ENCODE results near the gene MAPK8IP2. TPM values are rescaled to one million over a fixed set of nuclear protein-coding genes. Genes with fewer than 3 reads are reported as not detected.

Gene MAPK8IP2
- total RNA-seq, 1 donor from 2014 or later, result not detected

GRCh38 chr22:50621356-50621880, 20.8 kb downstream of the MAPK8IP2 start:
- Histone ChIP-seq H3K4me3 (peak overlapping the region; percentile 33), H3F3A (ENCODE audit: low read depth) (peaks cover 19% of the 10 kb centered on the region), H3K4me2 (peak overlapping the region; percentile 64), H3K9me3 (ENCODE audit: low read depth) (no peaks in the 10 kb centered on the region), H4K20me1 (ENCODE audit: low read depth) (no peaks in the 10 kb centered on the region), H3K27ac (no peak overlapping the region), H3K27me3 (peaks cover 22% of the 10 kb centered on the region), H3K36me3 (no peaks in the 10 kb centered on the region), H3K79me2 (ENCODE audit: low read depth) (no peaks in the 10 kb centered on the region), H3K9ac (no peak overlapping the region), H2AFZ (replicated peaks) (no peak overlapping the region), H3K4me1 (peaks cover 20% of the 10 kb centered on the region)
- DNase-seq (ENCODE audit: low spot score), result no peak
- Mint-ChIP-seq H3K4me3 (peak overlapping the region; percentile 77), H3K4me1 (peaks cover 28% of the 10 kb centered on the region), H3K27ac (no peak overlapping the region), H3K9me3 (peaks cover 1% of the 10 kb centered on the region), H3K36me3 (no peaks in the 10 kb centered on the region), H3K27me3 (ENCODE audit: insufficient read depth, low read depth) (peaks cover 5% of the 10 kb centered on the region)
- TF ChIP-seq, protein P1, sequence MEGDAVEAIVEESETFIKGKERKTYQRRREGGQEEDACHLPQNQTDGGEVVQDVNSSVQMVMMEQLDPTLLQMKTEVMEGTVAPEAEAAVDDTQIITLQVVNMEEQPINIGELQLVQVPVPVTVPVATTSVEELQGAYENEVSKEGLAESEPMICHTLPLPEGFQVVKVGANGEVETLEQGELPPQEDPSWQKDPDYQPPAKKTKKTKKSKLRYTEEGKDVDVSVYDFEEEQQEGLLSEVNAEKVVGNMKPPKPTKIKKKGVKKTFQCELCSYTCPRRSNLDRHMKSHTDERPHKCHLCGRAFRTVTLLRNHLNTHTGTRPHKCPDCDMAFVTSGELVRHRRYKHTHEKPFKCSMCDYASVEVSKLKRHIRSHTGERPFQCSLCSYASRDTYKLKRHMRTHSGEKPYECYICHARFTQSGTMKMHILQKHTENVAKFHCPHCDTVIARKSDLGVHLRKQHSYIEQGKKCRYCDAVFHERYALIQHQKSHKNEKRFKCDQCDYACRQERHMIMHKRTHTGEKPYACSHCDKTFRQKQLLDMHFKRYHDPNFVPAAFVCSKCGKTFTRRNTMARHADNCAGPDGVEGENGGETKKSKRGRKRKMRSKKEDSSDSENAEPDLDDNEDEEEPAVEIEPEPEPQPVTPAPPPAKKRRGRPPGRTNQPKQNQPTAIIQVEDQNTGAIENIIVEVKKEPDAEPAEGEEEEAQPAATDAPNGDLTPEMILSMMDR (IDR thresholded peaks at IDR 0.05), result no peak
- TF ChIP-seq EZH2 (IDR thresholded peaks at IDR 0.05), result no peak
- TF ChIP-seq EZH2phosphoT487 (IDR thresholded peaks at IDR 0.05), result no peak

DNA sequence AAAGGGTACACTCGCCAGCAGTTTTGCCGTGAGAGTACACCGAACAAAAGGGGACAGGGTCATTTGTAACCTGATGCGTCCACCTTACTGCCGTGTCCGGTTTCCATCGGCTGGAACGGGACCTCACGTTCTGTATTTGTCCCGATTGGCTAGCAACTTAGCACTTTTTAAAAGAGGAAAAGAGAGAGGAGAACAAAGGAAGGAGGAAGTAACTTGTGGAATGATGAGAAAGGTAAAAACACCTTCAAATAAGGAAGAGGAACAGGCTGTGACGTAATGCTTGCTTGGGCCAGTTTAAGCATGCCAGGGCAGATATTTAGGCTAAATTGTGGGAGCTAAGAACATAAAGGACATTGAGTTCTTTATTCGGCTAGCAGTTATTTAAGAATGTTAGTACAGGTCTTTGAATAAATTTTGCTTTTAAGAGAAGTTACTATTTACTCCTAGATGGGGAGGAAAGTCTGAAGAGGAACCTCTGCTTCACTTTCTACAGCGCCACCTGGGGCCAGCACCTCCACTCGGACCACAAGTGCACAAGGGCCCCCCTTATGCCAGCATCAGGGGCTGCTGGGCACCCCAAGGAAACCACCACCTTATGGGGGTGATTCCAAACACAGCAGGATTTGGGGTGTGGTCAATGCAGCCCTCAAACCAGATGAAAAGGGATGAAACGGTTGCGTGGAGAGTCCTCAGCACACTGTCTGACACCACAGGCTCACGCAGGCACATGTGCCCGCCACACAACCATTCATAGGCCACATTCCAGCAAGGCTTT, 21.5 kb downstream of the MAPK8IP2 start:
- Histone ChIP-seq H3K9ac (no peak overlapping the region), H3K27ac (no peak overlapping the region), H3K9me3 (ENCODE audit: low read depth) (no peaks in the 10 kb centered on the region), H4K20me1 (ENCODE audit: low read depth) (peaks cover 1% of the 10 kb centered on the region), H3K79me2 (ENCODE audit: low read depth) (no peaks in the 10 kb centered on the region), H3K27me3 (peaks cover 22% of the 10 kb centered on the region), H3K4me2 (peak overlapping the region; percentile 64), H3F3A (ENCODE audit: low read depth) (peaks cover 20% of the 10 kb centered on the region), H3K4me3 (peak overlapping the region; percentile 33), H2AFZ (replicated peaks) (no peak overlapping the region), H3K36me3 (no peaks in the 10 kb centered on the region), H3K4me1 (peaks cover 20% of the 10 kb centered on the region)
- H3K9me3 Mint-ChIP-seq, result peaks cover 1% of the 10 kb centered on the region
- TF ChIP-seq, protein P1 (IDR thresholded peaks at IDR 0.05), result peak; percentile 45
- TF ChIP-seq EZH2phosphoT487 (IDR thresholded peaks at IDR 0.05) (no peak), EZH2 (IDR thresholded peaks at IDR 0.05) (no peak)
- H3K4me3 Mint-ChIP-seq, result peak overlapping the region; percentile 49
- peaks cover 5% of the 10 kb centered on the region for H3K27me3 Mint-ChIP-seq (ENCODE audit: insufficient read depth, low read depth)
- peaks cover 28% of the 10 kb centered on the region for H3K4me1 Mint-ChIP-seq
- H3K36me3 Mint-ChIP-seq, result no peaks in the 10 kb centered on the region
- DNase-seq (ENCODE audit: low spot score), result peak; percentile 63
- H3K27ac Mint-ChIP-seq, result peak overlapping the region; percentile 6

DNA sequence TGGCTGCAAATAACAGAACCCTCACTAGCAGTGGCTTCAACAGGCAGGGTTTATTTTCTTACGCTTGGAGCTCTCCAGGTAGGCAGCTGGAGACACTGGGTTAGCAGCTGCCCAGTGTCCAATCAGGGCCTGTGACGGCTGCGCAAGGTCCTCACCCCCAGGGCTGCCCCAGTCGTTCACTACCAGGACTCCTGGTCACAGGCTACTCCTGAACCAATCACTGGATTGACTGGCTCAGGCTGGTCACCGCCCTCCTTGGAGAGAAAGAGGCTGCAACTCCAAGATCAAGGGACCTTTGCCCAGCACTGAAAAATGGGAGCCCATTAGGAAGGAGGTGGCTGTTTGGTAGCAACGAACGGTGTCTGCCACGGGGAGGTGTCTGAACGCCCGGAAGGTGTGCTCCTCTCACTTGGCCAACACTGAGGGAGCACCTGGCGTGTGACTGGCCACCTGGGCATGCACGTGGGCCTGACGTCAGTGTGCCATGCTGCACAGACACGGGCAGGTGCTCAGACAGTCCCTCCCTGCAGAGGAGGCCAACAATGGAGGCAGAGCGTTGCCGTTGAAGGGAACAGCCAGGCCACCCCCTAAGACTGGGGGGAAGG, 22.2 kb downstream of the MAPK8IP2 start:
- Mint-ChIP-seq H3K4me1 (peaks cover 28% of the 10 kb centered on the region), H3K27me3 (ENCODE audit: insufficient read depth, low read depth) (peaks cover 5% of the 10 kb centered on the region), H3K4me3 (peak overlapping the region; percentile 52), H3K27ac (no peak overlapping the region), H3K9me3 (no peaks in the 10 kb centered on the region), H3K36me3 (no peaks in the 10 kb centered on the region)
- Histone ChIP-seq H3K36me3 (no peaks in the 10 kb centered on the region), H3K9ac (no peak overlapping the region), H3K27ac (no peak overlapping the region), H3K27me3 (peaks cover 22% of the 10 kb centered on the region), H3F3A (ENCODE audit: low read depth) (peaks cover 27% of the 10 kb centered on the region), H3K79me2 (ENCODE audit: low read depth) (no peaks in the 10 kb centered on the region), H4K20me1 (ENCODE audit: low read depth) (peaks cover 4% of the 10 kb centered on the region), H3K4me3 (no peak overlapping the region), H3K4me2 (no peak overlapping the region), H3K9me3 (ENCODE audit: low read depth) (no peaks in the 10 kb centered on the region), H3K4me1 (peaks cover 20% of the 10 kb centered on the region), H2AFZ (replicated peaks) (no peak overlapping the region)
- DNase-seq (ENCODE audit: low spot score), result no peak
- TF ChIP-seq EZH2phosphoT487 (IDR thresholded peaks at IDR 0.05) (no peak), EZH2 (IDR thresholded peaks at IDR 0.05) (no peak)
- TF ChIP-seq, protein P1 (IDR thresholded peaks at IDR 0.05), result no peak
